ENCODE measurements around the gene SPP2.

SPP2 gene

GRCh38 chr2:234029150-234029733 lies 21.3 kb upstream of the SPP2 start:
- H3K9ac ChIP-seq (ENCODE audit: low read length): no peak overlapping the region

GRCh38 chr2:234031207-234031606 lies 19.3 kb upstream of the SPP2 start:
- Histone ChIP-seq H4K12ac (ENCODE audit: low read depth, low read length) (no peak overlapping the region), H2BK12ac (ENCODE audit: low read length) (no peak overlapping the region), H4K8ac (ENCODE audit: low read depth, low read length) (no peak overlapping the region), H3K9me3 (ENCODE audit: insufficient read depth, low read depth, low read length) (peaks cover 5% of the 10 kb centered on the region), H3K23ac (ENCODE audit: low read length) (no peak overlapping the region), H3K79me1 (ENCODE audit: low read length) (no peaks in the 10 kb centered on the region), H3K9ac (ENCODE audit: low read length) (no peak overlapping the region), H3K4me2 (ENCODE audit: low read length) (no peak overlapping the region), H4K91ac (ENCODE audit: low read depth, low read length) (no peak overlapping the region), H3K4ac (ENCODE audit: low read depth, low read length) (no peak overlapping the region), H2AFZ (ENCODE audit: insufficient read depth, low read length, poor library complexity) (no peak overlapping the region), H3K79me2 (ENCODE audit: control insufficient read depth, insufficient read depth, low read length, poor library complexity) (no peaks in the 10 kb centered on the region), H3K27ac (ENCODE audit: low read depth, low read length) (no peak overlapping the region), H3K18ac (ENCODE audit: low read length) (no peak overlapping the region), H3K27me3 (ENCODE audit: insufficient read depth, low read length) (no peaks in the 10 kb centered on the region), H2BK5ac (ENCODE audit: low read depth, low read length, poor library complexity) (no peak overlapping the region), H2BK120ac (ENCODE audit: insufficient read depth, low read length, poor library complexity) (no peak overlapping the region), H3K4me3 (ENCODE audit: low read depth, low read length) (no peak overlapping the region), H3K14ac (ENCODE audit: low read length) (no peak overlapping the region), H2AK5ac (ENCODE audit: low read length) (no peak overlapping the region), H3K36me3 (ENCODE audit: control insufficient read depth in 1 of 2, insufficient read depth in 2 of 2, low read length in 2 of 2) (no peaks in the 10 kb centered on the region), H3K4me1 (ENCODE audit: control insufficient read depth in 1 of 2, insufficient read depth in 2 of 2, low read length in 2 of 2) (no peaks in the 10 kb centered on the region)
- no CpG with 5 or more reads among the region's 2 CpGs for WGBS (ENCODE audit: extremely low coverage, insufficient coverage, insufficient read length)
- DNase-seq: no peak

More at GRCh38 chr2:234029150-234029733, 21.3 kb upstream of the SPP2 start:
- WGBS (ENCODE audit: extremely low coverage, insufficient coverage, insufficient read length): no CpG with 5 or more reads among the region's 4 CpGs
- H3K4me3 ChIP-seq (ENCODE audit: low read depth, low read length): no peak overlapping the region
- H3K36me3 ChIP-seq (ENCODE audit: control insufficient read depth in 1 of 2, insufficient read depth in 2 of 2, low read length in 2 of 2): no peaks in the 10 kb centered on the region
- H3K14ac ChIP-seq (ENCODE audit: low read length): no peak overlapping the region
- no peak overlapping the region for H4K91ac ChIP-seq (ENCODE audit: low read depth, low read length)
- H3K23ac ChIP-seq (ENCODE audit: low read length): no peak overlapping the region
- no peak overlapping the region for H3K18ac ChIP-seq (ENCODE audit: low read length)
- no peak overlapping the region for H2AFZ ChIP-seq (ENCODE audit: insufficient read depth, low read length, poor library complexity)
- no peaks in the 10 kb centered on the region for H3K4me1 ChIP-seq (ENCODE audit: control insufficient read depth in 1 of 2, insufficient read depth in 2 of 2, low read length in 2 of 2)
- H3K79me1 ChIP-seq (ENCODE audit: low read length): no peaks in the 10 kb centered on the region
- no peak overlapping the region for H3K4me2 ChIP-seq (ENCODE audit: low read length)
- H3K27me3 ChIP-seq (ENCODE audit: insufficient read depth, low read length): no peaks in the 10 kb centered on the region
- no peak overlapping the region for H4K12ac ChIP-seq (ENCODE audit: low read depth, low read length)
- no peak overlapping the region for H2BK5ac ChIP-seq (ENCODE audit: low read depth, low read length, poor library complexity)
- no peak for DNase-seq
- peaks cover 1% of the 10 kb centered on the region for H3K9me3 ChIP-seq (ENCODE audit: insufficient read depth, low read depth, low read length)
- H2BK120ac ChIP-seq (ENCODE audit: insufficient read depth, low read length, poor library complexity): no peak overlapping the region
- H2AK5ac ChIP-seq (ENCODE audit: low read length): no peak overlapping the region
- no peak overlapping the region for H3K27ac ChIP-seq (ENCODE audit: low read depth, low read length)
- H4K8ac ChIP-seq (ENCODE audit: low read depth, low read length): no peak overlapping the region
- no peaks in the 10 kb centered on the region for H3K79me2 ChIP-seq (ENCODE audit: control insufficient read depth, insufficient read depth, low read length, poor library complexity)
- H3K4ac ChIP-seq (ENCODE audit: low read depth, low read length): no peak overlapping the region
- H2BK12ac ChIP-seq (ENCODE audit: low read length): no peak overlapping the region

GRCh38 chr2:234032279-234032856 lies 18.1 kb upstream of the SPP2 start:
- H2AK5ac ChIP-seq (ENCODE audit: low read length): no peak overlapping the region
- H2BK5ac ChIP-seq (ENCODE audit: low read depth, low read length, poor library complexity): no peak overlapping the region
- H3K9me3 ChIP-seq (ENCODE audit: insufficient read depth, low read depth, low read length): peaks cover 5% of the 10 kb centered on the region
- H3K4me2 ChIP-seq (ENCODE audit: low read length): no peak overlapping the region
- no peaks in the 10 kb centered on the region for H3K27me3 ChIP-seq (ENCODE audit: insufficient read depth, low read length)
- no peak overlapping the region for H3K27ac ChIP-seq (ENCODE audit: low read depth, low read length)
- no peak overlapping the region for H3K23ac ChIP-seq (ENCODE audit: low read length)
- H4K91ac ChIP-seq (ENCODE audit: low read depth, low read length): no peak overlapping the region
- no CpG with 5 or more reads among the region's 1 CpG for WGBS (ENCODE audit: extremely low coverage, insufficient coverage, insufficient read length)
- no peak overlapping the region for H3K18ac ChIP-seq (ENCODE audit: low read length)
- H3K9ac ChIP-seq (ENCODE audit: low read length): no peak overlapping the region
- H2BK120ac ChIP-seq (ENCODE audit: insufficient read depth, low read length, poor library complexity): no peak overlapping the region
- no peaks in the 10 kb centered on the region for H3K79me1 ChIP-seq (ENCODE audit: low read length)
- H4K8ac ChIP-seq (ENCODE audit: low read depth, low read length): no peak overlapping the region
- DNase-seq: no peak
- H3K4me1 ChIP-seq (ENCODE audit: control insufficient read depth in 1 of 2, insufficient read depth in 2 of 2, low read length in 2 of 2): no peaks in the 10 kb centered on the region
- no peak overlapping the region for H4K12ac ChIP-seq (ENCODE audit: low read depth, low read length)
- no peaks in the 10 kb centered on the region for H3K36me3 ChIP-seq (ENCODE audit: control insufficient read depth in 1 of 2, insufficient read depth in 2 of 2, low read length in 2 of 2)
- H3K79me2 ChIP-seq (ENCODE audit: control insufficient read depth, insufficient read depth, low read length, poor library complexity): no peaks in the 10 kb centered on the region
- H3K4ac ChIP-seq (ENCODE audit: low read depth, low read length): no peak overlapping the region
- no peak overlapping the region for H2BK12ac ChIP-seq (ENCODE audit: low read length)
- no peak overlapping the region for H2AFZ ChIP-seq (ENCODE audit: insufficient read depth, low read length, poor library complexity)
- H3K14ac ChIP-seq (ENCODE audit: low read length): no peak overlapping the region
- H3K4me3 ChIP-seq (ENCODE audit: low read depth, low read length): no peak overlapping the region

GRCh38 chr2:234033174-234033573 lies 17.3 kb upstream of the SPP2 start:
- H2BK120ac ChIP-seq (ENCODE audit: insufficient read depth, low read length, poor library complexity): no peak overlapping the region
- no peak overlapping the region for H4K91ac ChIP-seq (ENCODE audit: low read depth, low read length)
- H3K14ac ChIP-seq (ENCODE audit: low read length): no peak overlapping the region
- H2AFZ ChIP-seq (ENCODE audit: insufficient read depth, low read length, poor library complexity): no peak overlapping the region
- H3K9ac ChIP-seq (ENCODE audit: low read length): no peak overlapping the region
- peaks cover 5% of the 10 kb centered on the region for H3K9me3 ChIP-seq (ENCODE audit: insufficient read depth, low read depth, low read length)
- H3K18ac ChIP-seq (ENCODE audit: low read length): no peak overlapping the region
- no peaks in the 10 kb centered on the region for H3K79me1 ChIP-seq (ENCODE audit: low read length)
- no peak overlapping the region for H3K23ac ChIP-seq (ENCODE audit: low read length)
- H4K8ac ChIP-seq (ENCODE audit: low read depth, low read length): no peak overlapping the region
- no peak overlapping the region for H3K27ac ChIP-seq (ENCODE audit: low read depth, low read length)
- H4K12ac ChIP-seq (ENCODE audit: low read depth, low read length): no peak overlapping the region
- no peaks in the 10 kb centered on the region for H3K27me3 ChIP-seq (ENCODE audit: insufficient read depth, low read length)
- no CpG with 5 or more reads among the region's 3 CpGs for WGBS (ENCODE audit: extremely low coverage, insufficient coverage, insufficient read length)
- no peak overlapping the region for H3K4ac ChIP-seq (ENCODE audit: low read depth, low read length)
- no peak overlapping the region for H2AK5ac ChIP-seq (ENCODE audit: low read length)
- no peak for DNase-seq
- H3K36me3 ChIP-seq (ENCODE audit: control insufficient read depth in 1 of 2, insufficient read depth in 2 of 2, low read length in 2 of 2): no peaks in the 10 kb centered on the region
- H3K4me3 ChIP-seq (ENCODE audit: low read depth, low read length): no peak overlapping the region
- no peaks in the 10 kb centered on the region for H3K4me1 ChIP-seq (ENCODE audit: control insufficient read depth in 1 of 2, insufficient read depth in 2 of 2, low read length in 2 of 2)
- no peak overlapping the region for H3K4me2 ChIP-seq (ENCODE audit: low read length)
- no peaks in the 10 kb centered on the region for H3K79me2 ChIP-seq (ENCODE audit: control insufficient read depth, insufficient read depth, low read length, poor library complexity)
- no peak overlapping the region for H2BK5ac ChIP-seq (ENCODE audit: low read depth, low read length, poor library complexity)
- no peak overlapping the region for H2BK12ac ChIP-seq (ENCODE audit: low read length)

Measured in trophoblast cell (in vitro differentiated cells and primary cell).